HFF-Myc (cell line): Measurements from ENCODE around the gene ABI3BP.

Experiments
- DNase-seq: peaks from one replicate; pipeline ENCODE4 v3.0.0-alpha.2; 2011; ENCODE audit warnings: low read depth; ENCODE audit errors: extremely low read depth
- H3K4me3 ChIP-seq: replicated peaks from 2 replicates; pipeline ENCODE4 v1.5.1; 2011; ENCODE audit warnings: low read depth, mild to moderate bottlenecking, control low read depth, low read length
- CTCF ChIP-seq: IDR thresholded peaks from 2 replicates; pipeline ENCODE4 v1.5.1; 2012; ENCODE audit warnings: mild to moderate bottlenecking, low read depth, low read length, control low read depth; ENCODE audit errors: missing control alignments

ABI3BP gene

GRCh38 chr3:100810671-100811070 is 182.6 kb downstream of the ABI3BP start:
- no peak for DNase-seq
- TF ChIP-seq CTCF: no peak
- no peak overlapping the region for H3K4me3 ChIP-seq

- H3K4me3 ChIP-seq: no peak overlapping the region
- TF ChIP-seq CTCF: no peak
- no peak for DNase-seq
These were observed 188.6 kb downstream of the ABI3BP start for GRCh38 chr3:100804631-100805030.

- TF ChIP-seq CTCF: no peak
- DNase-seq: no peak
- no peak overlapping the region for H3K4me3 ChIP-seq
These were observed 189.5 kb downstream of the ABI3BP start for GRCh38 chr3:100803711-100804110.

- no peak for DNase-seq
- no peak for TF ChIP-seq CTCF
- no peak overlapping the region for H3K4me3 ChIP-seq
These were observed 191.1 kb downstream of the ABI3BP start for GRCh38 chr3:100802126-100802525.

GRCh38 chr3:100798012-100798411 is 195.2 kb downstream of the ABI3BP start:
- peak; percentile 66 for DNase-seq
- H3K4me3 ChIP-seq: no peak overlapping the region
- TF ChIP-seq CTCF: no peak

GRCh38 chr3:100796556-100796955 is 196.7 kb downstream of the ABI3BP start:
- peak; percentile 30 for TF ChIP-seq CTCF
- no peak for DNase-seq
- no peak overlapping the region for H3K4me3 ChIP-seq

GRCh38 chr3:100789579-100789978 is 203.6 kb downstream of the ABI3BP start:
- TF ChIP-seq CTCF: no peak
- DNase-seq: no peak

More at GRCh38 chr3:100789579-100789978, 203.6 kb downstream of the ABI3BP start:
- no peak overlapping the region for H3K4me3 ChIP-seq
